NCI-H526 (cell line): ENCODE results near the gene TARM1.

Experiments
- DNase-seq, 2 experiments: peaks; one replicate each; lab custom pipeline; 2025; lab: John Stamatoyannopoulos, UW

TARM1 gene

DNA sequence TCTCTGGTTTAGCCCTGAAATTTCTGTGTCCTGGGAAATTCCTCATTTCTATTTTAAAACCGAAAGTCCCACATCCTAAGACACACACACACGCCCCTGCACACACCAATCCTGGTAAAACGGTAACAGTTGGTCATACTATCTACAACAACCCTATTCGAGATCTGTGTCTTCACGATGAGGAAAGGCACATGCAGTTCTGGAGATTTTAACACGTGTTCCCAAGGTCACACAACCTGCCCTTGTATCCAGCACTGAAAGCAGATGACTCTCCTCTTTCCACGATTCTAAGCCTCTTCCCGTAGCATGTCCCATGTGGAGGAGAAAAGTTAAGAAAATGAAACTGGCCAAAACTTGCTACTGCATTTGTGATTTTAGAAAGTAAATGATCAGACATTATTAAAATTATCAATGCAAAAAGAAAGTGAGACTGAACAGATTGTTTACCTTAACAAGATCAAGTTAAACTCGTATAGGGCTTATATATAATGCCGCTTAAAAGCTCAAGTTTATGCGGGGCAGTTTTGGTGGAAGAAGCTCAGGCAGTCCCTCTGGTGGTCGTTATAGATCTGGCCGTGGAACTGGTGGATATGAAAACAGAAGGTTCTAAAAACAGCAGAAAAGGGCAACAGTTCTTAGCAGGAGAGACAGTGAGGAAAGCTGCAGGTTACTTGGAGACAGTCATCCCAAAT, 50.1 kb downstream of the TARM1 start:
- DNase-seq: peak in 1 of 2 experiments; percentile 43

DNA sequence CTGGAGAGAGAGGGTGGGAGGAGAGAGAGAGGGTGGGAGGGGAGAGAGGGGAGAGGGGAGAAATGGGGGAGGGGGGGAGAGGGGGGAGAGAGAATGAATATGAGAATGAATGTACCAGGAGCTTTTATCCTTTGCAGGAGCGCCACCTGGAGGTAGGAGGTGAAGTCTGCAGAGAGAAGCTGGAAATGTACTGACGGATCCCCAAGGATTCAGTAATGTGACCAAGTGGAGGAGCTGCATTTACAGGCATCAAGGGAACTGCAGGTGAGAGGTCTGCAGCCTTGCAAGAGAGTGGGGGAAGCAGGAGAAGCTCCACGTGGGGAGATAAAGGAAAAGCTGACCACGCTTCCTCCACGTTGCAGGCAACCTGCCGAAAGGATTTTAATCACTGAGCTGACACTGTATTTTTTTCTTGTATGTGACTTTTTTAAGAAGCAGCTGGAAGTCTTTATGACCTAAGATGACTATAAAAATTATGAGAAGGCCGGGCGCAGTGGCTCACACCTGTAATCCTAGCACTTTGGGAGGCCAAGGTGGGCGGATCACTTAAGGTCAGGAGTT, 51.2 kb downstream of the TARM1 start:
- DNase-seq: peak; percentile 88 to 96

DNA sequence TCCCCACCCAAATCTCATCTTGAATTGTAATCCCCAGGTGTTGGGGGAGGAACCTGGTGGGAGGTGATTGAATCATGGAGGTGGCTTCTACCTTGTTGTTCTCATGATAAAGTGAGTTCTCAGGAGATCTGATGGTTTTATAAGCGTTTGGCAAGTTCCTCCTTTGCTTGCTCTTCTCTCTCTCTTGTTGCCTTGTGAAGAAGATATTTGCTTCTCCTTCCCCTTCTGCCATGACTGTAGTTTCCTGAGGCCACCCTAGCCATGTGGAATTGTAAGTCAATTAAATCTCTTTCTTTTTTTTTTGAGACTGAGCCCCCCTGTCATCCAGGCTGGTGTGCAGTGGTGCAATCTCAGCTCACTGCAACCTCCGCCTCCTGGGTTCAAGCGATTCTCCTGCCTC, 51.9 kb downstream of the TARM1 start:
- no peak for DNase-seq

DNA sequence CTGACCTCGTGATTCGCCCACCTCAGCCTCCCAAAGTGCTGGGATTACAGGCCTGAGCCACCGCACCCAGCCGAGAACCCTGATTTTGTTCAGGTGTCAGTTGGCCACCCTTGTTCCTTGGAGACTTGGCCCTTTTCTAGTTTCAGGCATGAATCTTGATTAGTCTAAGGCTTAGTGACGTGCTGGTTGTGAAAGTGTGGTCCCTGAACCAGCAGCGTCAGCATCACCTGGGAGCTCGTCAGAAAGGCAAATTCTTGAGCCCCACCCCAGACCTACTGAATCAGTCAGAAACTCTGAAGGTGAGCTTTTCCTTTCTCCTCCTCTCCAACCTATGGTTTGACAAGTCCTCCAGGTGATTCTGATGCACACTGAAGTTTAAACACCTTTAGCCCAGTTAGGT, 54.5 kb downstream of the TARM1 start:
- DNase-seq: no peak

DNA sequence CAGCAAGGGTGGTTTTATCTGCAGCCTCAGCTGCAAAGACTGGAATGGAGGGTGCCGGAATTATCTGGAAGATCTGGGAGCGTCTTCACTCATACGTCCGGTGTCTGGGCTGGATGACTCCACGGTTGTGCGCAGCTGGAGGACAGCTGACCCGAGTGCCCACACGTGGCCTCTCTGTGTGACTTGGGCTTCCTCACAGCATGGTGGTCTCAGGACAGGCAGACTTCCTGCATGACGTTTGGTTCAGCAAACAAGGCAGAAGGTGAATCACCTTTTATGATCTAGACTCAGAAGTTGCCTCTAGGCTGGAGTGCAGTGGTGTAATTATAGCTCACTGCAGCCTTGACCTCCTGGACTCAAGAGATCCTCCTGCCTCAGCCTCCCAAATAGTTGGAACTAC, 56.5 kb downstream of the TARM1 start:
- DNase-seq: no peak

DNA sequence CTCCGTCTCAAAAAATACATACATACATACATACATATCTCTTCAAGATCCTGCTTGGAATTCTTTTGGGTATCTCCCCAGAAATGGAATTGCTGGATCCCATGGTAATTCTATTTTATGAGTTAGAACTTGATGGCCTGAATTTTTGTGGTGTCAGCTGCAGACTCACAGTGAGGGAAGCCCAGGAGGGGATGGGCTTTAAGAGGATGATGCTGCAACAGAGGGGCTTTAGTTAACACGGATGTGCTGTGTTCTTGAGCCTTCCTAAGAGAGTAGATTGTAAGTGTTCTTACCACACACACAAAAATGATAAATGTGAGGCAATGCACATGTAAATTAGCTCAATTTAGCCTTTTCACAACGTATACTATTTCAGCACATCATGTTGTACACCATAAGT, 58.0 kb downstream of the TARM1 start:
- no peak for DNase-seq

DNA sequence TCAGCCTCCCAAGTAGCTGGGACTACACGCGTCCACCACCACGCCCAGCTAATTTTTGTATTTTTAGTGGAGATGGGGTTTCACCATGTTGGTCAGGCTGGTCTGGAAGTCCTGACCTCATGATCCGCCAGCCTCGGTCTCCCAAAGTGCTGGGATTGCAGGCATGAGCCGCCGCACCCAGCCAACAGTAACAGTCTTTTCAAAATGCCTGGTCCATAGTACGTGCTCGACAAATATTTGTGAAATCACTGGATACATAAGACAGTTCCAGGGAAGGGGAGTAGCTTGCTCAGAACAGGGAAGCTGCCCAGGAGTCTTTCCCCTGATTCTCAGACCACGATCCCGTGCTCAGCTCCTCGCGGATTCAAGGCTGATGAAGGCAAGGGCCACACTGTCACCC, 59.2 kb downstream of the TARM1 start:
- DNase-seq: no peak

DNA sequence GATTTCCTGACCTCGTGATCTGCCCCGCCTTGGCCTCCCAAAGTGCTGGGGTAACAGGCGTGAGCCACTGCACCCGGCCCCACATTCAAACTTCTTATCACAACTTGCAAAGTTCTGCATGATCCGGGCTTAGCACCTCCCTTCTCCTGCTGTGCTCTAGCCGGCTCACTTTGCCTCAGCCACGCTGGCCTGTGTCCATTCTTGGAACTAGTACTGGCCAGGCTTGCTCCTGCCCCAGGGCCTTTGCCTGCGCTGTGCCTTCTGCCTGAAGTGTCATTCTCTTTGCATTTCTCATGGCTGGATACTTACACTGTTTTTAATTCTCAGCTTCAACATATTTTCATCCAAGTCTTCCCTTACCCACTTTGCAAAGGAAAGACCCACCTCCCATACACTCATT, 59.8 kb downstream of the TARM1 start:
- no peak for DNase-seq
